Spinal cord (tissue), 10 donors: ENCODE results near the gene VCL. TPM values are rescaled to one million over a fixed set of nuclear protein-coding genes. Genes with fewer than 3 reads are reported as not detected.
"Not testable (repeated sequence)": the region's sequence is repeated elsewhere in the genome, so short reads cannot be mapped to it uniquely, and the experiment has no call there.

Experiments
- DNase-seq, 6 donors: peaks; one replicate each; pipeline versions ENCODE4 v3.0.0 to v3.0.0-alpha.2; 2013 to 2015; ENCODE audit warnings: low spot score in 6 of 6, low read depth in 4 of 6
- H3K27ac ChIP-seq: one replicate; pipeline ENCODE4 v1.5.1; 2013; ENCODE audit warnings: low read depth, low read length, control low read depth
- H3K27me3 ChIP-seq: one replicate; pipeline ENCODE4 v1.6.1; 2013; ENCODE audit warnings: low read length; ENCODE audit not compliant: control insufficient read depth, insufficient read depth
- H3K36me3 ChIP-seq: one replicate; pipeline ENCODE4 v1.6.1; 2013; ENCODE audit warnings: low read length; ENCODE audit not compliant: control insufficient read depth, insufficient read depth
- H3K4me1 ChIP-seq: one replicate; pipeline ENCODE4 v1.6.1; 2013; ENCODE audit warnings: low read length; ENCODE audit not compliant: control insufficient read depth, insufficient read depth
- H3K4me3 ChIP-seq: one replicate; pipeline ENCODE4 v1.5.1; 2013; ENCODE audit warnings: low read depth, low read length, control low read depth
- H3K9me3 ChIP-seq: one replicate; pipeline ENCODE4 v1.6.1; 2013; ENCODE audit warnings: low read length; ENCODE audit not compliant: control insufficient read depth, insufficient read depth
- WGBS: methylation state at CpG from one replicate; pipeline ENCODE4 v1.1.5; 2013; ENCODE audit warnings: missing lambda C conversion rate; ENCODE audit not compliant: insufficient coverage; 5-methylcytosine and 5-hydroxymethylcytosine counted together
- polyA plus RNA-seq, 2 donors: library from polyadenylated mRNA; unstranded; fragments of 120-200 nt; gene quantifications; one replicate each; pipeline ENCODE4 v1.2.1, GENCODE V29; 2013; ENCODE audit not compliant: insufficient read length in 2 of 2
- total RNA-seq, 2 donors: library from RNA; depleted of rRNA in 1 of 2; stranded (reverse); fragments of 120-200 nt in 1 of 2; fragments of >200 nt in 1 of 2; gene quantifications; one replicate each; pipeline versions ENCODE4 v1.2.3 to v1.2.4, GENCODE V29; 2013 to 2014
- donor health status: healthy.

The VCL gene
- total and polyA plus RNA-seq, 4 donors: 47.8 to 106 (median 63.5) TPM

- H3K9me3 ChIP-seq, DNase-seq, H3K27me3 ChIP-seq, H3K36me3 ChIP-seq: not testable (repeated sequence)
- peak overlapping the region; percentile 97 for H3K4me3 ChIP-seq
- H3K4me1 ChIP-seq: peaks cover 25% of the 10 kb centered on the region
- peak overlapping the region; percentile 95 for H3K27ac ChIP-seq
- WGBS: 93% methylated on average over 3 of the region's 11 CpGs
Observed at GRCh38 chr10:74000244-74000643, 2.3 kb downstream of the VCL start.

GRCh38 chr10:74000892-74001669 lies 3.2 kb downstream of the VCL start:
- Histone ChIP-seq H3K36me3 (no peaks in the 10 kb centered on the region), H3K27ac (no peak overlapping the region), H3K4me1 (peaks cover 25% of the 10 kb centered on the region), H3K4me3 (no peak overlapping the region), H3K27me3 (no peaks in the 10 kb centered on the region), H3K9me3 (no peaks in the 10 kb centered on the region)
- no peak for DNase-seq
- 80% methylated on average over 4 of the region's 7 CpGs for WGBS

GRCh38 chr10:74006269-74006668 lies 8.4 kb downstream of the VCL start:
- Histone ChIP-seq H3K4me1 (peaks cover 9% of the 10 kb centered on the region), H3K36me3 (no peaks in the 10 kb centered on the region), H3K27me3 (no peaks in the 10 kb centered on the region), H3K9me3 (no peaks in the 10 kb centered on the region), H3K4me3 (no peak overlapping the region), H3K27ac (no peak overlapping the region)
- WGBS: no CpG with 5 or more reads among the region's 1 CpG
- no peak for DNase-seq

GRCh38 chr10:74008212-74008731 lies 10.4 kb downstream of the VCL start:
- peak in 2 of 6 donors; percentile 18 to 73 for DNase-seq
- Histone ChIP-seq H3K27ac (peak overlapping the region; percentile 67), H3K4me3 (no peak overlapping the region), H3K4me1 (peaks cover 8% of the 10 kb centered on the region), H3K27me3 (no peaks in the 10 kb centered on the region), H3K9me3 (no peaks in the 10 kb centered on the region), H3K36me3 (no peaks in the 10 kb centered on the region)
- no CpG with 5 or more reads among the region's 3 CpGs for WGBS

- peak overlapping the region; percentile 45 for H3K27ac ChIP-seq
- WGBS: no CpG with 5 or more reads among the region's 6 CpGs
- H3K27me3 ChIP-seq: no peaks in the 10 kb centered on the region
- H3K4me1 ChIP-seq: peaks cover 8% of the 10 kb centered on the region
- no peaks in the 10 kb centered on the region for H3K9me3 ChIP-seq
- no peak overlapping the region for H3K4me3 ChIP-seq
- no peaks in the 10 kb centered on the region for H3K36me3 ChIP-seq
- DNase-seq: no peak
Observed at GRCh38 chr10:74011017-74011416, 13.1 kb downstream of the VCL start.

- H3K27ac ChIP-seq: peak overlapping the region; percentile 45
- H3K4me1 ChIP-seq: peaks cover 8% of the 10 kb centered on the region
- no peak overlapping the region for H3K4me3 ChIP-seq
- H3K36me3 ChIP-seq: no peaks in the 10 kb centered on the region
- H3K9me3 ChIP-seq: no peaks in the 10 kb centered on the region
- peak in 4 of 6 donors; percentile 47 to 88 (median 74) for DNase-seq
- no peaks in the 10 kb centered on the region for H3K27me3 ChIP-seq
- WGBS: 0% methylated on average over 1 of the region's 1 CpG
Observed at GRCh38 chr10:74011770-74012169, 13.9 kb downstream of the VCL start.

- WGBS: 100% methylated on average over 2 of the region's 2 CpGs
Observed at GRCh38 chr10:74012480-74012879, 14.6 kb downstream of the VCL start.

GRCh38 chr10:74013004-74013403 lies 15.1 kb downstream of the VCL start:
- H3K36me3 ChIP-seq: no peaks in the 10 kb centered on the region
- WGBS: no CpG with 5 or more reads among the region's 1 CpG
- peaks cover 10% of the 10 kb centered on the region for H3K4me1 ChIP-seq
- no peaks in the 10 kb centered on the region for H3K9me3 ChIP-seq
- no peak for DNase-seq
- no peak overlapping the region for H3K4me3 ChIP-seq
- no peak overlapping the region for H3K27ac ChIP-seq
- H3K27me3 ChIP-seq: no peaks in the 10 kb centered on the region

More at GRCh38 chr10:74012480-74012879, 14.6 kb downstream of the VCL start:
- Histone ChIP-seq H3K4me3 (no peak overlapping the region), H3K36me3 (no peaks in the 10 kb centered on the region), H3K9me3 (no peaks in the 10 kb centered on the region), H3K27ac (peak overlapping the region; percentile 45), H3K27me3 (no peaks in the 10 kb centered on the region), H3K4me1 (peaks cover 8% of the 10 kb centered on the region)
- no peak for DNase-seq

GRCh38 chr10:74014574-74014973 lies 16.7 kb downstream of the VCL start:
- WGBS: 100% methylated on average over 1 of the region's 3 CpGs
- not testable (repeated sequence) for H3K9me3 ChIP-seq, DNase-seq, H3K36me3 ChIP-seq, H3K27me3 ChIP-seq, H3K4me3 ChIP-seq, H3K27ac ChIP-seq
- peaks cover 10% of the 10 kb centered on the region for H3K4me1 ChIP-seq

GRCh38 chr10:74018241-74018640 lies 20.3 kb downstream of the VCL start:
- Histone ChIP-seq H3K27me3 (no peaks in the 10 kb centered on the region), H3K36me3 (no peaks in the 10 kb centered on the region), H3K27ac (no peak overlapping the region), H3K4me1 (peaks cover 2% of the 10 kb centered on the region), H3K9me3 (no peaks in the 10 kb centered on the region), H3K4me3 (no peak overlapping the region)
- no peak for DNase-seq
- 73% methylated on average over 2 of the region's 2 CpGs for WGBS
